Measurements from ENCODE around the gene WDR82.

WDR82 gene, protein sequence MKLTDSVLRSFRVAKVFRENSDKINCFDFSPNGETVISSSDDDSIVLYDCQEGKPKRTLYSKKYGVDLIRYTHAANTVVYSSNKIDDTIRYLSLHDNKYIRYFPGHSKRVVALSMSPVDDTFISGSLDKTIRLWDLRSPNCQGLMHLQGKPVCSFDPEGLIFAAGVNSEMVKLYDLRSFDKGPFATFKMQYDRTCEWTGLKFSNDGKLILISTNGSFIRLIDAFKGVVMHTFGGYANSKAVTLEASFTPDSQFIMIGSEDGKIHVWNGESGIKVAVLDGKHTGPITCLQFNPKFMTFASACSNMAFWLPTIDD

GRCh38 chr3:52278510-52279069, at the start of gene WDR82:
Gene WDR82 (minus strand): TSS chr3:52278649. CDS start chr3:52278361, 288 bp downstream.
- peak; percentile 76 to 91 for DNase-seq

- DNase-seq = no peak
Observed at GRCh38 chr3:52327486-52328290, 49.2 kb upstream of the WDR82 start.

- no peak for DNase-seq
Observed at GRCh38 chr3:52326976-52327375, 48.5 kb upstream of the WDR82 start.

- DNase-seq = no peak
Observed at GRCh38 chr3:52325686-52326085, 47.2 kb upstream of the WDR82 start.

DNA sequence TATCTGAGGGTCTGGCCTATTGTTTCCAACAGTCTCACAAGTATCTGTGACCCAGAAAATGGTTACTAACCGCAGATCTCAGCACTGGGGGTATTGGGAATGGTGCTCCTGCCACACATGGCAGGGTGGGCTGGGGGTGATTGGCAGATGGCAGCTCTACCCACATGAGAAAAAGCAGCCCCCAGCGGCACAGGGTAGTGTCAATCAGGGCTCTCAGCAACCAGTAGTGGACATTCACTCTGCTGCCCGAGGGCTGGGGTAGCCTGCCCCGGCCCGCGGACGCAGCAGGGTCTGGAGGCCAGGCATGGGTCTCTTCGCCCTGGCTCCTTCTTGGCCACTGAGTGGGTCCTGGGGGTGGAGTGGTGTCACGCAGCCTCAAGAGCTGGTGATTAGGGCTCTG, 46.2 kb upstream of the WDR82 start:
- no peak for DNase-seq

DNA sequence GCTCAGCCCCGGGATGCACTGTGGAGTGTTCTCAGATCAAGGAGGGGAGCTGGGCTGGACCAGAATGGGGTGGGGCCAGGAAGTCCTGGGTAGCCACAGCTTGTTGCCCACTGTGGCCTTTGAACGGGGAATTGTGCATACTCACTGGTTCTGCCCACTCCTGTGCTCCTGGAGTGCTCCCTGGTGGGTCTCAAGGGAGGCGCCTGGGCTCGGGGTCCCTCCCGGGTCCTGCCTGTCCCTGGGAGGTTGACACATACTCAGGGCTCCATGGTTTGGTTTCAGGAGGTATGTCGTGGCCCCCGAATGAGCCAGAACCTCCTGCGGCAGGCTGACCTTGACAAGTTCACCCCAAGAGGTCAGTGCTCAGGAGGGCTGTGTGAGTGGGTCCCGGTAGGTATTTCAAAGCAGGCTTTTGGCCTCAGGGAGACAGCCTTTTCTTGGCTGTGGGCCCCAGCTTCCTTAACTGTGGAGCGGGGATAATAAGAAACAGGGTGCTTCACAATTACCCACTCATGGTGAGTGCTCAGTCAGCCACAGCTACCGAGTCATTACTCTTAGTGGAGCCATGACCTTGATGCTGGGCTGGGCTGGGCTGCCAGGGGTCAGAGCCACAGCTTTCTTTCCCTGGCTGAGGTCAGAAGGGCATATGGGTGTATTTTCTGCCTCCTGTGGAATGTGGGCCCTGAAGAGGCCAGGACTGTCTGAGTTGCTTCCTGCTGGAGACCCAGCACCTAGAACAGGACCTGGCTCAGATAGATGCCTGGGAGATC, 45.3 kb upstream of the WDR82 start:
- DNase-seq = no peak

GRCh38 chr3:52322466-52322865, 44.0 kb upstream of the WDR82 start:
- no peak for DNase-seq

GRCh38 chr3:52321481-52321880, 43.0 kb upstream of the WDR82 start:
- DNase-seq = no peak

DNA sequence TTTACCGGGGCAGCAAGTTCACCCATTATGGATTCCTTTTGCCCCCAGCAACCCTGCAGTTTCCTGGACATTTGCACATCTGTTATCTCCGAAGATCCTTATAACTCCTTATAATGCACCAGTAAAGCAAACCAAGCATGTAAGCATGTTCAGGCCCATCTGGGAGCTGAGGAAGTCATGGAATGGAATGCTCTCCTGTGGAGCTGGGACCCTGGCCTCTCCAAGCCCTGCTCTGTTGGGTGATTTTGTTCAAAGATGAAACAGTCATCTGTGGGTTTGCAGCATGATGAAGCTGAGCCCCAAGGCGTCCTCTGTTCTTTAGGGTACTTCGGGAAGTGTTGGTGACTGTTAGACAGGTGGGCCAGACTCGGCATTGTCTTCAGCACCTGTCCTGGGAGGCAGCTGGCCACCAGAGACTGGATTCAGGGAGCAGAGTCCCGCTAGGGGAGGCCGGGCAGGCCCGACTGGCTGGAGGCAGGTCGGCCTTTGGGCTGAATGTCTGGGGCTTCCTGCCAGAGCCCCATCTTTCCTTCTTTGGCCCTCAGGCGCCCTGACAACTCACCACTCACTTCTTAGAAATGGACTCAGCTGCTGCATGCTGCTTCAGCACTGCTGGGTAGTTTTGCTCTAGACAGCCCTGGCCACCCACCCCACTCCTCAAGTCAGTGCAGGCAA, 41.6 kb upstream of the WDR82 start:
- DNase-seq = no peak

DNA sequence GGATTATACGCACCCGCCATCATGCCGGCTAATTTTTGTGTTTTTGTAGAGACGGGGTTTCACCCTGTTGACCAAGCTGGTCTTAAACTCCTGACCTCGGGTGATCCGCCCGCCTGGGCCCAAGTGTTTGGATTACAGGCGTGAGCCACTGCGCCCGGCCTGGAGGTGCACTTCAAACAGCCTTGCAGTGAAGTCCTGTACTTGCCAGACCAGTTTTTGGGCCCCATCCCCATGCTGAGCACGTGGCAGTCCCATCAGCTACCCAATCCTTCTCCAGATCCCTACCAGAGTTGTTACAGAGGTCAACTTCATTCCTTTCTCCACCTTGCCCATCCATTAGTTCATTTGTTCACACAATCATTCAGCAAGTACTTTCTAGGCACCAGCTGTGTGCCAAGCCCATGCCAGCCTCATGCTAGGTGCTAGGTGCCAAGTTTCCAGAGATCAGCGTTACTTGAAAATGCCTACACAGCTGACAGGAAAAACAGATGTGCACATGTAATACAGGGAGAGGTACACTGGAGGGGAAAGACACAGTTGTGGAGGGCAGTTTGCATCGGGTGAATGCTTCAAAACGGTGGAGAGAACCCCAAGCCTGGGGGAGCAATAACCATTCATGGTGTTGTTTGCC, 39.9 kb upstream of the WDR82 start:
- no peak for DNase-seq

- DNase-seq = peak; percentile 81 to 87
Observed at GRCh38 chr3:52317208-52318000, 39.0 kb upstream of the WDR82 start.

DNA sequence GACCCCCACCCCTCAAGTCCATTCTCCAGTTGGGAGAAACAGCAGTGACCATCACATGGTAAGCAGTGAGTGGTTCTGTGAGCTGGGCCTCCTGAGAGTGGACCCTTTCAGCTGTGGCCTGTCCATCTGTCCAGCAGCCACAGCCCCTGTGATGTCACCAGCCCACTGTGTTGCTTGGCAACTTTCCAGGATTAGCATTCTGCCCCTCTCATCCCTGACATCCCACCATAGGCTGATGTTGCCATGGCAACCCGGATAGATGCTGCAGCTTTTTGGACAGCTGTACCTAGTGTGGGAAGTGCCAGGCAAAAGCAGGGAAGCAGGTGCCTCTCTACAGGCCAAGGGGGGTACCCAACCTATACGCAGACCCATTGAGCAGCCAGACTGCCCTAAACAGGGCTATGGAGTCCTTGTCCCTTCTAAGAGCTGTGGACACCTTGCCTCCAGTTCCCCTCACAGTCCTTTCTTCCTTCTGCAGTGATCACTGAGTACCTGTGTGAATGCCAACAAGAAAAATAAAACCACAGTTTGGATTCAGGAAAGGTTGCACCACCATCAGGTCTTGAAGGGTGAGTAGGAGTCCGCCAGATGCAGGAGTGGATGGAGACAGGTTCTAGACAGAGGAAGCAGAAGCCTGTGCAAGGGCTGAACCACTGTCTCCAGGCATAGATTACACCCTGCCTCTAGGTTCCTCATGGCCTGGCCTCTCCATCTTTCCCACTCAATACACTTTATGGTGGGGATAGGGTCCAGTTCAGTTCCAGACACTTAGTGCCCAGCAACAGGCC, 37.7 kb upstream of the WDR82 start, which contains the start of gene DNAH1:
DNAH1 (plus strand) TSS at position 343 of the 788 bp plus-strand sequence. CDS start 6,124 bp downstream, outside the sequence.
- no peak for DNase-seq

DNA sequence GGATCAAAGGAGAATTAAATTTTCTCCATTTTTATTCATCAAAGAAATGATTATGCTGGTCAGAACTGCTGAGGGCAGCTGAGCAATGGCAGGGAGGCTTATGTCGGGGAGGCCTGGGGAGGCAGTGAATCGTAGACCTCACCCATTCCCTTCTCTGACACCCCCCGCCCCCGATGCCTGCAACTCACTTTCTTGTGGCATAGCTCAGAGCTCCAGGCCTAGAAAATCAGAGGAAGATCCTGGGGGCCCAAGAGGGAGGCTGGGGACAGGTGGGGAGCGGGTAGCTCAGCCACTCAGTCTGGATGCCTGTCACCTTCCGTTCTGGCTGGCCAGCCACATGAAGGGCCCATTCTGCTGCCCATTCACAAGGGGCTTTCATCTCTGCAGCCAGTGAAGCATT, 36.6 kb upstream of the WDR82 start:
- no peak for DNase-seq

DNA sequence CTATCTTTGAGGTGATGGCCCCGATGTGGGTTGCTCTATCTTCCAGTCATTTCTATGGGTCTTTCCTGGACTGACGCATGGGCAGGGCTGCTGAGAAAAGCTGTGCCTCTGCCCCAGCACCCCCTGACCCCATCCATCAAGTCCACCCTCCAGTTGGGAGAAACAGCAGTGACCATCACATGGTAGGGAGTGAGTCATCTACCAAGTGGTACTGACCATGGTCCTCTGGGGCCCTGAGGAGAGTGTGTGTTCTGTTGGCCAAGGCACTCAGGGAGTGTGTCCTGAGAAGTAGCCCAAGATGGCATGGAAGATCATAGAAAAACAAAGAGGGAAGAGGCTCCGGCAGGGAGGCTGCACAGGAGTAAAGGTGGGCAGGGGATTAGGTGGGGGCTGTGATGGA, 36.0 kb upstream of the WDR82 start:
- DNase-seq = no peak

GRCh38 chr3:52313774-52314188, 35.3 kb upstream of the WDR82 start:
- DNase-seq = no peak

GRCh38 chr3:52313188-52313773, 34.8 kb upstream of the WDR82 start:
- no peak for DNase-seq

DNA sequence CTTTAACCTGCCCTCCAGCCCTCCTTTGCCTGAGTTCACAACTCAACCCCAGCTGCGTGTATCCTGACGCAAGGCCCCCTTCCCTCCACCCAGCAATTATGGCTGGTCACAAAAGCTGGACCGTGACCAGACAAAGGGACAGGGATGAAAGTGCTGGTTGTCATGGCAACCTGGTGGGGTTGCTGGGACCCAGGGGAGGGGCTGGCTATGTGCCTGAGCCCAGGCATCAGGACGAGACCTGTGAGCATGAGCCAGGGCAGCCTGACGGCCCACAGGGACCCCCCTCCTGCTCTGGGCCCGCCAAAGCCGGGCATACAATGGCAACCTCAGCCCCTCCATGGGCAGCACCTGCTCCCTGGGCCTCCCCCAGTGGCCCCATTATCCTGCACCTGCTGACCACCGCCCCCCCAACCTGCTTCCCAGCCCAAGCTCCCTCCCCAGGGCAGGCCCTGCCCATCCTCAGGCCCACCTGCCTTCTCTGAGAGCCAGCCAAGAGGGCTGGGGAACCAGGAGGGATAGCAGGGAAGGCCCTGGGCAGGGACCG, 33.2 kb upstream of the WDR82 start:
- DNase-seq = peak; percentile 51 to 65

DNA sequence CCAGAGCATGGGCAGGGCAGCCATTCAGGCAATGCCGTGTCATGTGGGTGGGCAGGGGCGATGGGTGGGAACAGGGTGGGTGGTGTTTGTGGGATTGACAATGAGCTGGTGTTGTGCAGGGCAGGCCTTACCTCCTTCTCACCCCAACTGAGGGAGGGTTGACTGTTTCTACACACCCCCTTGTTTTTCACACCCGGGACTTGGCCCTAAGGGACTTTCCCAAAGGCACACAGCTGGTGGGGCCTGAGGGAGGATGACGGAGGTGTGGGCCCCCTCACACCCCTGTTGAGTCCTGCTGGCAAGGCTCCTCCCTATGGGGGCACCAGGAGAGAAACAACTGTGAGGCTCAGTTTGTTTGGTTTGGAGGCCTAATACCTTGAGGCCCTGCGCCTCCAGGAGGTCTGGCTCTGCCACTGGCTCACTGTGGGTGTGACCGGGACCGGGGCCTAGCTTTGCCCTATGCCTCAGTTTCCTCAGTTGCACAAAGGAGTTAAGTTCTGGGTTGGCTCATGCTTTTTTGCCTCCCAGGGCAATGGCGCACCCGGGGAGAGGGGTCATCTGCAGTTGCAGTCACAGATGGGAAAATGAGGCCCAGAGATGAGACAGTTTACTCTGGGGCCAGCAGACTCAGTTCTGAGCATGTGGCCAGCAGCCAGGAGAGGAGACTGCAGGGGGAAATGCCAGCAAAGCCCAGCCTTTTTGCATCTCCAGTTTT, 32.6 kb upstream of the WDR82 start:
- no peak for DNase-seq

GRCh38 chr3:52308308-52308707, 29.9 kb upstream of the WDR82 start:
- no peak for DNase-seq
